GM12891 (cell line): ENCODE data around the gene HTRA3.

Experiments used
- DNase-seq: peaks from one replicate; pipeline ENCODE4 v3.0.0; 2011; ENCODE audit warnings: low spot score; ENCODE audit not compliant: insufficient read length
- FAIRE-seq: peaks from 2 replicates; lab custom pipeline; 2011; peaks lifted over from hg19 to GRCh38; lab: Jason Lieb, UNC
- PAX5 ChIP-seq: IDR thresholded peaks from 2 replicates; pipeline ENCODE4 v1.6.1; 2011; ENCODE audit warnings: low read length, moderate library complexity, mild to moderate bottlenecking; ENCODE audit not compliant: insufficient read depth, severe bottlenecking
- POLR2A ChIP-seq: IDR thresholded peaks from 2 replicates; pipeline ENCODE4 v1.6.1; 2011; ENCODE audit warnings: low read depth, low read length, control low read depth
- POLR2AphosphoS5 ChIP-seq: IDR thresholded peaks from 2 replicates; pipeline ENCODE4 v1.6.1; 2011; ENCODE audit warnings: low read depth, low read length, control low read depth
- POU2F2 ChIP-seq: IDR thresholded peaks from 2 replicates; pipeline ENCODE4 v1.6.1; 2011; ENCODE audit warnings: low read depth, mild to moderate bottlenecking, control low read depth, low read length, moderate library complexity
- SPI1 ChIP-seq: IDR thresholded peaks from 2 replicates; pipeline ENCODE4 v1.6.1; 2011; ENCODE audit warnings: low read depth, low read length, control low read depth
- TAF1 ChIP-seq: IDR thresholded peaks from 2 replicates; pipeline ENCODE4 v1.6.1; 2011; ENCODE audit warnings: low read depth, low read length, control low read depth

Gene HTRA3

GRCh38 chr4:8227201-8227770, 42.3 kb upstream of the HTRA3 start:
- DNase-seq: no peak
- no peak for FAIRE-seq
- no peak for TF ChIP-seq POU2F2
- TF ChIP-seq POLR2AphosphoS5: no peak
- no peak for TF ChIP-seq SPI1
- no peak for TF ChIP-seq POLR2A
- TF ChIP-seq PAX5: no peak
- no peak for TF ChIP-seq TAF1

- TF ChIP-seq POLR2A: no peak
- no peak for TF ChIP-seq SPI1
- no peak for TF ChIP-seq TAF1
- TF ChIP-seq POLR2AphosphoS5: no peak
- TF ChIP-seq POU2F2: no peak
- no peak for TF ChIP-seq PAX5
- no peak for FAIRE-seq
- no peak for DNase-seq
Observed at GRCh38 chr4:8227771-8228318, 41.7 kb upstream of the HTRA3 start.

GRCh38 chr4:8228319-8229250, 41.0 kb upstream of the HTRA3 start:
- FAIRE-seq: peak; percentile 96
- TF ChIP-seq TAF1: no peak
- TF ChIP-seq POLR2AphosphoS5: no peak
- no peak for TF ChIP-seq PAX5
- TF ChIP-seq SPI1: peak; percentile 38
- TF ChIP-seq POU2F2: peak; percentile 76
- no peak for TF ChIP-seq POLR2A
- DNase-seq: peak; percentile 66

GRCh38 chr4:8229331-8229975, 40.1 kb upstream of the HTRA3 start:
- TF ChIP-seq PAX5 (no peak), POU2F2 (no peak), SPI1 (no peak), TAF1 (no peak), POLR2A (no peak), POLR2AphosphoS5 (no peak)
- DNase-seq (no peak), FAIRE-seq (no peak)

GRCh38 chr4:8230033-8230432, 39.5 kb upstream of the HTRA3 start:
- no peak for TF ChIP-seq PAX5
- no peak for TF ChIP-seq POLR2AphosphoS5
- no peak for TF ChIP-seq TAF1
- TF ChIP-seq SPI1: no peak
- TF ChIP-seq POU2F2: no peak
- TF ChIP-seq POLR2A: no peak
- DNase-seq (no peak), FAIRE-seq (peak; percentile 71)

- FAIRE-seq: no peak
- DNase-seq: no peak
Observed at GRCh38 chr4:8230891-8231290, 38.7 kb upstream of the HTRA3 start.

GRCh38 chr4:8231551-8232049, 38.0 kb upstream of the HTRA3 start:
- DNase-seq (no peak), FAIRE-seq (no peak)
- TF ChIP-seq POLR2A: no peak

More at GRCh38 chr4:8230891-8231290, 38.7 kb upstream of the HTRA3 start:
- no peak for TF ChIP-seq PAX5
- TF ChIP-seq TAF1: no peak
- TF ChIP-seq POLR2AphosphoS5: no peak
- TF ChIP-seq SPI1: no peak
- no peak for TF ChIP-seq POU2F2
- TF ChIP-seq POLR2A: no peak

GRCh38 chr4:8232748-8233147, 36.8 kb upstream of the HTRA3 start:
- no peak for TF ChIP-seq POLR2AphosphoS5
- TF ChIP-seq SPI1: no peak
- TF ChIP-seq POLR2A: no peak
- TF ChIP-seq TAF1: no peak
- no peak for TF ChIP-seq POU2F2
- TF ChIP-seq PAX5: no peak
- FAIRE-seq (no peak), DNase-seq (no peak)
